Upper lobe of left lung (tissue), 4 donors: ENCODE data around the gene ST3GAL3.
A peak's percentile ranks its signal among the peaks of the same experiment; 100 is the strongest.

Experiments
- CTCF ChIP-seq, 6 experiments: fragments of 450-650 bp in 4 of 6; fragments of 200-600 bp in 2 of 6; sonication (generic) in 2 of 6; IDR thresholded peaks; one replicate each; pipeline ENCODE4 v1.5.1; 2016 to 2019; ENCODE audit warnings: antibody characterized with exemption in 6 of 6
- EP300 ChIP-seq, 4 donors: sonication (generic); formaldehyde crosslinking; IDR thresholded peaks; one replicate each; pipeline ENCODE4 v1.5.1; 2017; ENCODE audit warnings: antibody characterized with exemption in 4 of 4, control low read depth in 2 of 4

DNA sequence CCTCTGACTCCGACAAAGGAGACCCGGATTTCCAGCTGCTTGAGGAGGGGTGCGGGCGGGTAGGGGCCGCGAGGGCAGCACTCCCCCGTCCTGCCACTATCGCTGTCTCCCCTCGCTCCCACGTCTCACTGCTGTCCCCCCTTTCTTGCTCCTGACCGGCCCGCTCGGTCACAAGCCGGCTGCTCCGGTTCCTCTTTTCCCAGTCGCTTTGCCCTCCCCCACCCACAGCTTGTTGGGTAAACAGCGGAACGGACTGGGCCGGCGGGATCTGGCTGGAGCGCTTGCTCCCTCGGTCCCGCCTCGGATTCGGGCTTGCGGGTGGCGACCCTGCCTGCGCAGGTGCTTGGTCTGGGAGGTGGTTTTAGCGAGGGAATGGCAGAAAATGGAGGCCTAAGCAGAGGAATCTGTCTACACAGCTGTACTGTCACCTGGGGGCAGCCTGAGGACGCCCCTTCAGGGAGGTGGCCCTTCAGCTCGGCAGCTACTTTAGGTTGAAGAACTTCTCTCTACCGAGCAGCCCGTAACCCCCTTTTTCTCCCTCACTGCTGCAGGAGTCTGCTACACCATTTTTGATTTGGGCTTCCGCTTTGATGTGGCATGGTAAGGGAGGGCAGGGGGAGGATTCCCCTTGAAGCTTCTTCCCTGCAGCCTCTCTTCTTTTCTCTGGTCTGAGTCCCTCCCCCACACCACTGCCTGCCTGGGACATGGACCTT is 268.1 kb downstream of the ST3GAL3 start:
- TF ChIP-seq CTCF (IDR thresholded peaks at IDR 0.05), result peak in 1 of 6 experiments; percentile 4
- no peak for TF ChIP-seq EP300 (IDR thresholded peaks at IDR 0.05)
